HG02884 (cell line): Measurements from ENCODE around the gene IP6K3.

Source experiments
- ATAC-seq: cut with Tn5 transposase; IDR thresholded peaks from one replicate; pipeline ENCODE4 v1.9.1; 2021; ENCODE audit warnings: mild to moderate bottlenecking, moderate library complexity; ENCODE audit not compliant: unreplicated experiment

Gene IP6K3

DNA sequence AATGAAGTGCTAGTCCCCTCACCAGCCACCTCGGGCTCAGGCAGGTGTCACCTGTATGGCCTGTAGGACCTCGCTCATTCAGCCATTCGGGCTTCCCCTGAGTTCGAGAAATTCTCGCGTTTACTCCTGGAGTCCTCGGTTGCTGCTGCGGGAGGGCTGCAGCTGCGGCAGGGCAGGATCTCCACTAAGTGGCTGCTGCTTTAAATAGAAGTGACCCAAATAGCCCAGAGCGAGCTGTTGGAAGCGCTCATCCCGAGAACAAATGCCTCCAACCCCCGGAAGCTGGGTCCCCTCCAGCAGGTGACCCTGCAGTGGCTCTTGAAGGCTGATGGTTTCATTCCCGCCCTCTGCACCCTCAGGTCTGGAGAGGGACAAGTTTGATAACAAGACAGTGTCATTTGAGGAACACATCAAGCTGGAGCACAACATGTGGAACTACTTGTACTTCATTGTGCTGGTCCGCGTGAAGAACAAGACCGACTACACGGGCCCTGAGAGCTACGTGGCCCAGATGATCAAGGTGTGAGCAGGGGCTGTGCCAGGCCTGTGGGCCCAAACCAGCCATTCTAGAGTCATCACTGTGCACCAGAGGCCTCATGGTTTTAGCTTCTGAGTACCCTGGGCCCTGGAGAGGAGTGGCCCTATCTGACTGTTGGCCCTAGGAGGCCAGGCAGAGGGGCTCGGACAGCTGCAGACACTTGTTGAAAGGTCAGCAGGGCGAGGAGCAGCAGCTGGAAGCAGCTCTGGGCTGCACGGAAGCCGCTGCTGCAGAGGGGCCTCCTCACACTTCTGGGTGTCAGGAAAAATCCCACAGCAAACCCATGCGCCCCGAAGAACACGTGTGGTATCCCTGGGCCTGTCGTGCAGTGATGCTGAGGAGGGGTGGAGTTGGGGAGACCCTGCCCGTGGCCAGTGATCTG, 53.3 kb downstream of the IP6K3 start:
- no peak for ATAC-seq

GRCh38 chr6:33692760-33693158, 53.9 kb downstream of the IP6K3 start:
- ATAC-seq, result no peak

DNA sequence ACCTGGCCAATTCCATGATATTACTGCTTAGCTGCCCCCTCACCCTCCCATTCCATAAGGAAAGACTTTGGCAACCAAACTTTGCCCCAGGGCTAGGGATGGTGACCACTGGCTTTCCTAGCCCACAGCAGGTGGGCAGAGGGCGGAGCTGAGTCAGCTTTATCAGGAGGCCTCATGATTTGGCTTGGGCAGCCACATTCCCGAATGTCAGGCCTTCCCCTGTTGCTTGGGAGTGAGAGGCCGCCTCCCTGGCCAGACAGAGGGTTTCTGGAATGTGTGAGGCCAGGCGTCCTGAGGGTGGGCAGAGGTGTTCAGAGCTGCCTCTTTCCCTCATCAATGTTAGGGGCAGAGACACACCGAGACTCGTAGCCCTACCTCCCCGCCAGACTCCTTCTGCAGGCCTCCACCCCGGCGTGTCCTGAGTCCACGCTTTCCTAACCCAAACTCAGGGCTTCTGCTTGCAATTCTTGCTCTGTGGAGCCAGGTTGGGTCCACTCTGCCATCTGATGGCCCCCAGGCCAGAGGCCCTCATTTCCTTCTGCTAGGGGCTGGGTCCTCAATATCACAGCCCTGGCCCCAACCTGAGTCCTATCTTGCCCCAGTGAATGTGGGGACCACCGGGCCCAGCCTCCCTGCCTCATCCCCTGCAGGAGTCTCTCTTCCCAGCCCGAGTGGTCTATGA, 54.5 kb downstream of the IP6K3 start:
- no peak for ATAC-seq

DNA sequence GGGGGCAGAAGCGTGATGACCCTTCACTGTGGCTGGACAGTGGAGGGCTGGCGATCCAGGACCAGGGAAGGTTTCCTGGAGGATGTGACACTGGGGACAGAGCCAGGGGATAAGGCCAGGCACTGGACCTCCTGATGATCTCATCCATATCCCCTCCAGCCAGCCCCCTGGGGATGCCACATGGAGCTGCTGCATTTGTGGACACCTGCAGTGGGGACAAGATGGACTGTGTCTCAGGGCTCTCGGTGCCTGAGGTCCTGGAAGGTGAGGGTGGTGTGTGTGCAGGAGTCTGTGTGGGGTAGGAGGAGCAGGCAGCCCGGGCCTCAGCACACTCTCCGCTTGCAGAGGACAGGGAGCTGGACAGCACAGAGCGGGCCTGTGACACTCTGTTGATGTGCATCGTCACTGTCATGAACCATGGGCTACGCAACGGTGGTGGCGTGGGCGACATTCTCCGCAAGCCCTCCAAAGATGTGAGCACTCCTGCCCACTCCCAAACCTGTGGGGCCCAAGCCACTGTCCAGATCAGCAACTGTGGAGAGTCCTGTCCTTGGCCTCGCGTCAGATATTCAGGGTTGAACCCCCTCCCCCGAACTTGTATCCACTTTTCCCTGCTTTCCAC, 55.1 kb downstream of the IP6K3 start:
- ATAC-seq, result no peak

- ATAC-seq, result no peak
Measured at GRCh38 chr6:33690766-33691165, 55.9 kb downstream of the IP6K3 start.

- ATAC-seq, result no peak
Measured at GRCh38 chr6:33689879-33690278, 56.8 kb downstream of the IP6K3 start.

DNA sequence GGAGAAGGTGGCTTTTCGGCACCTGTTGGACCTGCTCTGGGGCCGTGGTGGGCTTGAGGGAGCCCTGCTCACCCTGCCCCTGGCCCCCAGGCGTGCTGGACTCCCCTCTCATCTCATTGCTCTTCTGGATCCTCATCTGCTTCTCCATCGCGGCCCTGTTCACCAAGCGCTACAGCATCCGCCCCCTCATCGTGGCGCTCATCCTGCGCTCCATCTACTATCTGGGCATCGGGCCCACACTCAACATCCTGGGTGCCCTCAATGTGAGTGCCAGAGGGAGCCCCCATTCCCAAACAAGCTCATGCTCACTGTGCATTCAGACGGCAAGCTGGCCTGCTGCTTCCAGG, 57.6 kb downstream of the IP6K3 start:
- no peak for ATAC-seq

GRCh38 chr6:33688451-33689147, 58.1 kb downstream of the IP6K3 start:
- no peak for ATAC-seq

- no peak for ATAC-seq
Measured at GRCh38 chr6:33688006-33688405, 58.7 kb downstream of the IP6K3 start.

GRCh38 chr6:33686981-33687975, 59.4 kb downstream of the IP6K3 start:
- ATAC-seq, result no peak

- ATAC-seq, result no peak
Measured at GRCh38 chr6:33686225-33686924, 60.3 kb downstream of the IP6K3 start.

DNA sequence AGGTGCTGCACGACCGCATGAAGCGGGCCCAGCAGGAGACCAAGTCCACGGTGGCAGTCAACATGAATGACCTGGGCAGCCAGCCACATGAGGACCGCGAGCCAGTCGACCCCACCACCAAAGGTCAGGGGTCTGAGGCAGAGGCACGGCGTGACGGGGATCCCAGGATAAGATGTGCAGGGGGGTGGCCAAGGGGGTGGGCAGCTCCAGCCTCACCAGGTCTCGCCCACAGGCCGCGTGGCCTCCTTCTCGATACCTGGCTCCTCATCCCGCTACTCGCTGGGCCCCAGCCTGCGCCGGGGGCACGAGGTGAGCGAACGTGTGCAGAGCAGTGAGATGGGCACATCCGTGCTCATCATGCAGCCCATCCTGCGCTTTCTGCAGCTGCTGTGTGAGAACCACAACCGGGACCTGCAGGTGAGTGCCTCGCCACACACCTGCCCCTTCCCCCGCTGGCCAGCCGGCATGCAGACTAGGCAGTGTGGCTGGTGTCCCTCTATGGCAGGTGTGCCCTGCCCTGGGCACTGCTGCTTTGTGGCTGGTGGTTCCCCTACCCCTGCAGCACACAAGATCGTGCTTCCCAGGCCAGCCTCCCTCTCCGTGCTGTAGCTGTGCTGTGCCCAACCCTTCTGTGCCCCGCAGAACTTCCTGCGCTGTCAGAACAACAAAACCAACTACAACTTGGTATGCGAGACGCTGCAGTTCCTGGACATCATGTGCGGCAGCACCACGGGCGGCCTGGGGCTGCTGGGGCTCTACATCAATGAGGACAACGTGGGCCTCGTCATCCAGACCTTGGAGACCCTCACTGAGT, 61.1 kb downstream of the IP6K3 start:
- no peak for ATAC-seq

- no peak for ATAC-seq
Measured at GRCh38 chr6:33684983-33685382, 61.7 kb downstream of the IP6K3 start.

GRCh38 chr6:33684428-33684896, 62.2 kb downstream of the IP6K3 start:
- ATAC-seq, result no peak

- ATAC-seq, result no peak
Measured at GRCh38 chr6:33683576-33684427, 62.9 kb downstream of the IP6K3 start.

- no peak for ATAC-seq
Measured at GRCh38 chr6:33683051-33683571, 63.6 kb downstream of the IP6K3 start.

DNA sequence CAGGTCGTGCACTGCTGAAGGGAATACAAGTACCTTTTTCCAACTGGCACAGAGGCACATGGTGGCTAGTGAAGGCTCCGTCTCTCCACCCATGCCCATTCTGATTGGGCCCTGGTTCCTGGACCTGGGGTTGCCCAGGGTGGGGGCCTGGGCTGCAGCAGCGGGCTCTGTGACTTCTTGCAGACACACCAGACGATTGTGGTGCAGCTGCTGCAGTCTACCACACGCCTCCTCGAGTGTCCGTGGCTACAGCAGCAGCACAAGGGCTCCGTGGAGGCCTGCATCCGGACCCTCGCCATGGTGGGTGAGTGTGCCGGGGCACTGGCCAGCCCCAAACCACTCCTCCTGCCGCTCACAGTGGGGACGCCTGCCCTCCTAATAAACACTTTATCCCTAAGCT, 64.4 kb downstream of the IP6K3 start:
- ATAC-seq, result no peak
